Forelimb muscle (tissue), 1 donor: ENCODE measurements around the gene ACBD5. TPM values are rescaled to one million over a fixed set of nuclear protein-coding genes. Genes with fewer than 3 reads are reported as not detected.
"Not testable (repeated sequence)": the region's sequence is repeated elsewhere in the genome, so short reads cannot be mapped to it uniquely, and the experiment has no call there.

Experiments used
- DNase-seq: peaks from one replicate; pipeline ENCODE4 v3.0.0-alpha.2; 2013; ENCODE audit warnings: low read depth
- polyA plus RNA-seq: library from polyadenylated mRNA; unstranded; fragments of 120-200 nt; gene quantifications from one replicate; pipeline ENCODE4 v1.2.1, GENCODE V29; 2013; ENCODE audit not compliant: insufficient read length

Gene ACBD5, protein sequence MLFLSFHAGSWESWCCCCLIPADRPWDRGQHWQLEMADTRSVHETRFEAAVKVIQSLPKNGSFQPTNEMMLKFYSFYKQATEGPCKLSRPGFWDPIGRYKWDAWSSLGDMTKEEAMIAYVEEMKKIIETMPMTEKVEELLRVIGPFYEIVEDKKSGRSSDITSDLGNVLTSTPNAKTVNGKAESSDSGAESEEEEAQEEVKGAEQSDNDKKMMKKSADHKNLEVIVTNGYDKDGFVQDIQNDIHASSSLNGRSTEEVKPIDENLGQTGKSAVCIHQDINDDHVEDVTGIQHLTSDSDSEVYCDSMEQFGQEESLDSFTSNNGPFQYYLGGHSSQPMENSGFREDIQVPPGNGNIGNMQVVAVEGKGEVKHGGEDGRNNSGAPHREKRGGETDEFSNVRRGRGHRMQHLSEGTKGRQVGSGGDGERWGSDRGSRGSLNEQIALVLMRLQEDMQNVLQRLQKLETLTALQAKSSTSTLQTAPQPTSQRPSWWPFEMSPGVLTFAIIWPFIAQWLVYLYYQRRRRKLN
- 22.1 TPM for polyA plus RNA-seq

DNA sequence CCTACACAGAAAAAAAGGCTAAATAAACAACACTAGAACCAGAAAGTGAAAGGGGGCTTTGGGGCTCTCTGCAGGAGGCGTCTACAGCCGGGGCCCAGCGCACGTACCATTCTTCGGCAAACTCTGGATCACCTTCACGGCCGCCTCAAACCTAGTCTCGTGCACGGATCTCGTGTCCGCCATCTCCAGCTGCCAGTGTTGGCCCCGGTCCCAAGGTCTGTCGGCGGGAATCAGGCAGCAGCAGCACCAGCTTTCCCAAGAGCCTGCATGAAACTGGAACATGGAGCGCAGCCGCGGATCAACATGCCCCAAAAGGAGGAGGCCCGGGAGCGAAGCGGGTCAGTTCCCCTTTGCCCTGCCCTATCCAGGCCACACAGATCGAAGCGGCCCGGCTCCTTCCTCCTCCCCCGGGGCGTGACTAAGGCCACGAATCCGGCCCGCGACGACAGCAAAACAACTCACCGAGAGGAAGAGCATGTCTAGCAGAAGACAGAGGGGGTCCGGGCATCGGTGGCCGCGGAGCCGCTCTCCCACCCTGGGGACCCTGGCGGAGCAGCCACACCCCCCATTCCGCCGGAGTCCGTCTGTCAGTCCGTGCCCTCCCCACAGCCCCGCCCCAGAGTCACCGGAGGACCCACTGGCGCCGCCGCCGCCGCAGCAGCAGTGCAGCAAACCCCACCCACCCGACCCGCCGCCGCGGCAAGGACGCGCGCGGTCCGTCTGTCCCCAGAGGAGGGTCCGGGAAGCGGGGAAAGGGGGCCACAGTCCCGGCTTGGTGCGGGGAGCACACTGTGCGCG is at the start of gene ACBD5:
Gene ACBD5, minus strand, starts transcription at position 586 of the 798 bp plus-strand sequence. Its CDS starts 109 bp downstream, at position 477.
- no peak for DNase-seq

DNA sequence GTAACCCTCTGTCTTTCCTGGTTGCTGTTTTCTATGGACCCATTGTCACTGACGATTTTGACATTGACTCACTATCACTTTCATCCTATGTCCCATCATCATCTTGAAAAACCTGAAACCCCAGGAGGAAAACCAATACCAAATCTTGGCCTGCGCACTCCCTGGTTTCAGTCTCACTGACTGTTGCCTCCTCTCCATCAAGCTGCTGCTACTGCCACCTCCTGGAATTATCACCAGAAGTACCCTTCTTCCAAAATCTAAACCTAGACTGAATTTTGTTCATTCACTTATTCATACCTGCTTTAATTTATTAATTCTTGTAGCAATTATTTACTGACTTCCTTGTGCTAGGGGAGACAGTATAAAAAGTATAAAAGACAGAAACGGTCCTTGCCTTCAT is 44.5 kb upstream of the ACBD5 start:
- no peak for DNase-seq

DNA sequence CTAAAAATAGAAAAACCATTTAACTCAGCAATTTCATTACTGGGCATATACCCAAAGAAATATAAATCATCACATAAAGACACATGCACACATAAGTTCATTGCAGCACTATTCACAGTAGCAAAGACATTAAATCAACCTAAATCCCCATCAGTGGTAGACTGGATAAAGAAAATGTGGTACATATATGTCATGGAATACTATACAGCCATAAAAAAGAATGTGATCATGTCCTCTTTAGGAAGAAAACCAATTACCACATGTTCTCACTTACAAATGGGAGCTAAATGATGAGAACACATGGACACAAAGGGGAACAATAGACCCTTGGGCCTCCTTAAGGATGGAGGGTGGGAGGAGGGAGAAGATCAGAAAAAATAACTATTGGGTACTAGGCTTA is 36.0 kb upstream of the ACBD5 start:
- DNase-seq = no peak

DNA sequence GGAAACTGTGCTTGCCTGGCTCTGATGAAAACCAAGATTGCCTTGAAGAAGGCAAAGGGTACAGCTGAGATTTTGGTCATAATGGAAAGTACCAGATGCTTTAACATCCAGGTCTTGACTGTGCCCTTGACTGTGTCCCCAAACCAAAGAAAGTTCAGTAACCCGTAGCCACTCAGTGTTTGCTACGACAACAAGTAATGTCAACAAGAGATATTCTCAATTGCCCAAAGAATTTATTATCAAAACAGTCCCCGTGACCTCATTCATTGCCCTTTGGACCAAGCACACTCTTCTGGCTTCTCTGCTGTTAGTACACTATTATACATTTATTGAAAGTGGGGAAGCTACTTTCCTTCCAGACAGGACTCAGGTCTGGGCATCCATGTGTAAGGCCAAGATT is 25.4 kb upstream of the ACBD5 start:
- not testable (repeated sequence) for DNase-seq

DNA sequence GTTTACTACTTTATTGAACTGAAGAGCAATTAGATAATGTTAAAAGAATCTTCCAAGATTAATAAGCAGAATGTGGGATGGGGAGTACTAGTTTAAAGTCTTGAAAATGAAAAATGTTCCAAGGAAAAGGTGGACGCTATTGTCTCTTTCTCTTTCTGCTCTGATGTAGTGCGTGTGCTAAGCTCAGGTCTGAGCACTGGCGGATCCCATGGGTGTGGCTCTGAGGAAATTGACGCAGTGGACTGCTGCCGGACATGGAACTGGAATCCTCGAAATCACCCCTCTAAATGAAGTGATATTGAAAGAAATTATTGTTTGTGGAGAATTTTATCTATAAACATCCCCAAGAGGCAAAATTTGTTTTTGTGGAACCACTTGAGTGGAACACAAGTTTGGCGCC is 22.2 kb upstream of the ACBD5 start:
- DNase-seq = not testable (repeated sequence)

DNA sequence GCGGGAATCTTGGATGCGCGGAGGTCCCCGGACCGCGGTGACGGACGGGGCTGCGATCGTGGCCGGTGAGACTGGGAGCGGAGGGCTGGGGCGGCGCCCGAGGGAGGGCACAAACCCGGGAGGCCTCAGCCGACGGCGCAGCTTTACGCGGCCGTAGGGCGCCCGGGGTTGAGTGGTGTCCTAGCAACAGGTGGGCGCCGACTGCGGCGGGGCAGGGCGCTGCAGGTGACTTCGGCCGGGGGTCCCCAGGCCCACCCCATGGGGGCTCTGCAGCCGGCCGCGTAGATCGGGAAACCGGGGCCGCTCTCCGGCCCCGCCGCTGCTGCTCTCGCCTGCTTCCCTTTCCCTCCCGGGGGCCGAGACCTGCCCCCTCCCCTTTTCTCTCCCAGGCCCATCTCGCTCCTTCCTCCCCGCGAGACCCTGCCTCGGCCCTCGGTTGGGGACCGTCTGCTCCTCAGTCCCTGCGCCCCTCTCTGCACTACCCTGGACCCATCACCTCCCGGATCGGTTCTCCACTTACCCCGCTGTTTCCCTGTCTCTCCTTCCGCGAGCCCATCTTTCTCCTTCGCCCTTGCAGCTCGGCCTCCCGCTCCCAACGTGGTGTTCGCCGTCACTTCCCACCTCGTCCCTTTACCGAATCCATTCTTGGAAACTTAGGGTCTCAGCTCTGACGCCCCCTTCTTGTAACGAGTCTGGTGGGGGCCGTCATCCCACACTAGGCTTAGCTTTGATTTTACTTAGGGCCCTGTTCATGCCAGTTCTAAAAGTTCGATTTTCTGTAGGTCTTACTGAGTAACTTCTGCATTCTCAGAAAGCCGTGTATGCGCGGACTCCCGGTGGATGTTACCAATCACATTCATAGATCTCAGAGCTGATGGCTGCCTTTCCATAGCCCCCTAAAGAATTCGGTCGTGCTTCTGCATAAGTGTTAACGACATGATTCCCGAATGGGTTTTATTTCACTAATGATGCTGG is 18.5 kb upstream of the ACBD5 start:
- DNase-seq = no peak

DNA sequence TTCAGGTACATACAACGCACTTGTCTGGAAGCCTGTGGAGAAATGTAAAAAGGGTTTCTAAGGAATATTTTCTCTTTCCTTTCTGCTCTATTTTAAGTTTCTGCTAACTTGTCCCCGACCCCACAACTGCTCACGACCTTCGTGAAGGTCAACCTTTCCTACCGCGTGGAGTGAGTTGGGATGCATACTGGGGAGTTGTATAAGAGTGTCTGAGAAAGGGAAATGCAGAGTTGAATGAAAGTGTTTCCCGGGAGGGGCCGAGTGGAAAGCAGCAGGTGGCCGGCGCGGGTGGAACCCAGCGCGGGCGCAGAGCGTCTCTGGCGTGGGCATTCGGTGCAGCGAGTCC is 17.9 kb upstream of the ACBD5 start:
- DNase-seq = no peak

DNA sequence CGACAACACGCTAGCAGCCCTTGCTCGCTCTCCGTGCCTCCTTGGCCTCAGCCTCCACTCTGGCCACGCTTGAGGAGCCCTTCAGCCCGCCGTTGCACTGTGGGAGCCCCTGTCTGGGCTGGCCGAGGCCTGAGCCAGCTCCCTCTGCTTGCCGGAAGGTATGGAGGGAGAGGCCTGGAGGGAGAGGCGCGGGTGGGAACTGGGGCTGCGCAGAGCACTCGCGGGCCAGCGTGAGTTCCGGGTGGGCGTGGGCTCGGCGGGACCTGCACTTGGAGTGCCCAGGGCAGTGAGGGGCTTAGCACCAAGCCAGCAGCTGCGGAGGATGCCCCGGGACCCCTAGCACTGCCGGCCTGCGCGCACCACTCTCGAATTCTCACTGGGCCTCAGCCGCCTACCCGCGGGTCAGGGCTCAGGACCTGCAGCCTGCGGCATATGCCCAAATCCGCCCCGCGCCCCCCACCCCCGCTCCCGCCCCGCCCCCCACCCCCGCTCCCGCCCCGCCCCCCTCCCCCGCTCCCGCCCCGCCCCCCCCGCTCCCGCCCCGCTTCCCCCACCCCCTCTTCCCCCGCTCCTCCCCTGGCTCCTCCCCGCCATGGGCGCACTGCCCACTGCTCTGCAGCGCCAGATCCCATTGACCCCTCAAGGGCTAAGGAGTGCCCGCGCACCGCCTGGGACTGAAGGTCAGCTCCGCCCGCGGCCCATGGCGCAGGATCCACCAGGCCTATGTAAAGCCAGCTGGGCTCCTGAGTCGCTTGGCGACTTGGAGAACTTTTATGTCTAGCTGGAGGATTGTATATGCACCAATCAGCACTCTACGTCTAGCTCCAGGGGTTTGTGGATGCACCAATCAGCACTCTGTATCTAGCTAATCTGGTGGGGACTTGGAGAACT is 15.9 kb upstream of the ACBD5 start:
- DNase-seq = no peak

DNA sequence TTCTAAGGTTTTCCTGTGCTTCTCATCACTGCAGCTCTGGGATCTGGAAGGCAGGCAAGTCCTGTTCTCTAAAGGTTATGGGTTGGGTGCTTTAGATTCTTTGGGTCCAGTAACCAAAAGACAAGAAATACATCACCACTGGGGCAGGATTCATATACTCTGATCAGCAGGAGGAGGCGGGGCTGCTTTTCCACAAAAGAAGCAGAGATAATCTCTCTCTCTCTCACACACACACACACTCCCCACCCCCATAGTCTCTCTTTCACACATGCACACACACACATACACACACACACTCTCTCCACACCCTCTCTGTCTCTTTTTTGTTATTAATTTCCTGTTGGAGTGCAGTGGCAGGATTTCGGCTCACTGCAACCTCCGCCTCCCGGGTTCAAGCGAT is 13.0 kb upstream of the ACBD5 start:
- no peak for DNase-seq

DNA sequence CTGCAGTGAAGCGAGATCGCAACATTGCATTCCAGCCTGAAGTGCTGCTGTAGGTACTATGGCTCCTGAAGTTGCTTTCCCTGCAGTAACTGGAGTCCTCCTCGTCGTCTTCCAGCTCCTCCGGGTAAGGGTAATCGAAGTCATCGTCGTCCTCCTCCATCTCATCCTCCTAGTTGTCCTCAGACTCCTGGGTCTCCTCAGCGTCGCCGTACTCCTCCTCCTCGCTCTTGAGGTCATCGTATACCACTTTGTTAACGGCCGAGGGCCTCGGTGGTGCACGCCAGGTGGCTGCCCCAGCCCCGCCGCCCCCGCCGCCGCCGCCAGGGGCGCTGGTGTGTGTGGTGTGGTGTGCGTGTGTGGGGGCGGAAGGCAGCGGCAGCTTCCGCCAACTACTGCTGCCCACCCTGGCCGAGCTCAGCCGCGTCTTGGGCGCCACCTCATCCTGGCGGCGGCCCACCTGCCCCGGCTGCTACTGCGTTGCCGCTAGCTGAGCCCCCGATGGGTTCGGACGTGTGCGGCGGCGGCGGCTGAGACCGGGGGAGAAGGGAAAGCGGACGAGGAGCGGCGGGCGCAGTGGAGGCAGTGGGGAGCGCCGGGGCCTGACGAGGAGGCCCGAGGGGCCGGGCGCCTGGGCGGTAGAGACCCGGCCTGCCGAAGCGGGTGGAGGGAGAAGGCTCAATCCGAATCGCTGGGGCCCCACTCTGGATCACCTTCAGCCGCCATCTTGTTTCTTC is 11.8 kb upstream of the ACBD5 start:
- no peak for DNase-seq

DNA sequence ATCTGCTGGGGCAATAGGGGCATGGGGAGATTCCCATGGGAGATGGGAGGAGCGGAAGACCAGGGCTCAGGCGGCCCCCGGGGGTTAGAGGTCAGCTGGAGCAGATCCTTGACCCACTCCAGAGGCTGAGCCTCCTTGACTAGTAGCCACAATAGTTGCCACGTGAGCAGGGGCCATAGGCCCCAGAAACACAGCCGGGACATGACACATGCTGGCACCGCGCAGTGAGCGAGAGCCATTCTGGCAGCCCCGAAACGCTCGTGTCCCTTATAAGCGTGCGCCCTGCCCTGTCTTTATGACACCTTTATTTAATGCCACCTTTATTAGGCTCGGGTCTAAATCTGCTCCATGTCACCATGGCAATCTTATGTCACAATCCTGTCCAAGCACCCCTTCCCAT is 11.0 kb upstream of the ACBD5 start:
- DNase-seq = no peak

DNA sequence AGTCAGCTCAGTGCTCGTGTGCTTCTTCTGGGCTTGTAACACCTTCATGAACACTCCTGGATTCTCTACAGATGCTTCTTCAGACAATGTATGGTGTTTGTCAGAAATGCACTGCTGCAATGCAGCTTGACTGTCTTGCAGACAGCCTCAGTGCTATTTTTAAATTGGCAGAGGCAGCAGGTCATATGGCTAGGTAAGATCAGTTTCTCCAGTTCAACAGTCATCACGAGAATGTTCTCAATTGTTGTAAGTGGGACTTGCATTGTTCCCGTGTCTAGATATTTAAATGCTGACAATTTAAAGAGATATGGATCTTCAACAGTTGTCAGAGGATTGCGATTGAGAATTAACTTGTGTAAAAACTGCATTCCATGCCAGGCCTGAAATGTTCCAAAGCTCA is 7.6 kb upstream of the ACBD5 start:
- no peak for DNase-seq

DNA sequence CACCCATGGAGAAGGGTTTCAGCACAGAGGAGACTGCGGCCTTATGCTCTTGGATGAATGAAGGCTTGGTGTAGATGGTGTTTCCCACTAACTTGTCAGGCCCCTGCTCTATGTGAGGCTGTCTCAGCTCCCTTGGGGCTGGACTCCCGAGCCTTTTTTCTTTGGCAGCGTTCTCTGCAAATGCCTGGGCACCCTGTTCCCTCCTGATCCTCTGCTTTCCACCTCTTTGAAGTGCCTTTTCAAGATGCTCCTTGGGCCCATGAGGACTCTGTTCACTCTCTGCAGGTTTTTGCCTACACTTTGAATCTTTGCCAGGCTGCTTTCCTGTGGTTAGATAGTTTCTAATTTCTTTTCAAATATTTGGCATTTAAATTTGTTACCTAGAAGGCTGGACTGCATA is 6.8 kb upstream of the ACBD5 start:
- no peak for DNase-seq

DNA sequence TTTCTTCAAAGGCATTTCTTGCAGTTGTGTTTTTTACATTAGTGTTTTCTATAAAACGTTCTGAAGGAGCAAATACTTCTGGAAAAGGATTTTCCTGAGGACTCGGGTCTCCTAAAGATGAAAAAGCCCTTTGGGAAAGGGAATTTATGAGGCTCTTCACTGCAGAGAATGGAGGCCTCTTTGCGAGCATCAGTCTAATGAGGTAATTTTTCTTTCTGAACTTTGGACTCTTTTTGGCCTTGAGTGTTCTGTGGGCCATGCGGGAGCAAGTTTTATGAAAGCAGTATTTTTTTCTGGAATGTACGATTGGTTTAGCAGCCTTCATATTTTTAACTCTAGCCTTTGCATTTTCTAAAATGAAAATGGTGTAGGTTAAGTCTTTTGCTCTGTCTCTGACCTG is 6.4 kb upstream of the ACBD5 start:
- no peak for DNase-seq

DNA sequence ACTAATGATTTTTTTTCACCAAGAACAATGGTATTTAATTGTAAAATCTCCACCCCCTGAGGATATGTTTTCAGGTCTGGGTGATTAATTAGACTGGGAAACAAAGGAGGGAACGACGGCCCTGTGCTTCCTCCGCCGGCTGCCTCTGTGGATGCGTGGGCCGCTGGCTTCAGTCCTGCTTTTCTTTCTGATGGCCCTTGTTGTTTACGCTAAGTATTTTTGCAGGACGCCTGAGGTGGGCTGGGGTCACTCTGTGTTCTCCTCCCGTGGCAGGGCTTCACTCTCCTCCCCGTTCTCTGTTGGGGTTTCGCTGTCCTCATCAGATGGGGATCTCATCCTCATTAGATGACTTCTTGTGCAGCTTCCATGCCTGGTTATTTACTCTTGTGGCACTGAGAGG is 5.2 kb upstream of the ACBD5 start:
- DNase-seq = no peak

DNA sequence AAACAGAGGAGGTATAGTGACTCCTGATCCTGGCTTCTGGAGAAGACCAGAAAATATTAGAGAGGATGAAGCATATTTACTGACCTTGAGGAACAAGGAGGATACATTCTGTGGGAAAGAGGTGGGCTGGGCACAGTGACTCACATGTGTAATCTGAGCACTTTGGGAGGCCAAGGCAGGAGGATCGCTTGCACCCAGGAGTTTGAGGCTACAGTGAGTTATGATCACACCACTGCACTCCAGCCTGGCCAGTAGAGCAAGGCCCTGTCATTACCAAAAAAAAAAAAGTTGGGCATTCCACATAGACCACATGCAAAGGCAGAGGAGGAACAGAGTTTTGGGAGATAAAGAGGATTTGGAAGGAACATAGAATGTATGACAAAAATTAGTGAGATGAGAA is 4.4 kb upstream of the ACBD5 start:
- no peak for DNase-seq

DNA sequence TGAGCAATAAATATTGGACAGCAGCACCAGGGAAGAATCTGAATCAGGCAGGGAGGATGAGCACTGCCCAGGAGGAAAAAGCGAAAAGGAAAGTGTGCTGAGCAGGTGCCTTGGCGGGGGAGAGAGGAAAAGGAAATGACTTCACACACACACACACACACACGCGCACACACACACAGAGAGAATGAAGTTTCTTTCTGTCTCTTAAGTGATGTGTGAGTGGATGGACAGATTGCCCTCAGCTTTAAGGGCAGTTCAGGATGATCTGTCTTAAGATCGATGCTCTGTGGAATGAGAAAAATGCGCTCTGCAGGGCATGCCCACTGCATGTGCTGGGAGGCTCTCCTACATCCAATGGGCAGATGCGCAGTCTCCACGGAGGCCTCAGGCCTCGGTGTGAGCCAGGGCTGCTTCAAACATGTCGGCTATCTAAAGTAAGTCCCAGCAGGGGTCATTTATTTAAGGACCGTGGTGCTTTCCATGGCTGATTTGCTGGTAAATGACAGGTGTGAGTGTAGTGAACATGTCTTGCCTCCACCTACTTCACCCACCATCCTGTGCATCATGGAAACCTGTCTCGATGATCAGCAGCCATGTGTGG is 2.5 kb upstream of the ACBD5 start:
- peak; percentile 44 for DNase-seq

DNA sequence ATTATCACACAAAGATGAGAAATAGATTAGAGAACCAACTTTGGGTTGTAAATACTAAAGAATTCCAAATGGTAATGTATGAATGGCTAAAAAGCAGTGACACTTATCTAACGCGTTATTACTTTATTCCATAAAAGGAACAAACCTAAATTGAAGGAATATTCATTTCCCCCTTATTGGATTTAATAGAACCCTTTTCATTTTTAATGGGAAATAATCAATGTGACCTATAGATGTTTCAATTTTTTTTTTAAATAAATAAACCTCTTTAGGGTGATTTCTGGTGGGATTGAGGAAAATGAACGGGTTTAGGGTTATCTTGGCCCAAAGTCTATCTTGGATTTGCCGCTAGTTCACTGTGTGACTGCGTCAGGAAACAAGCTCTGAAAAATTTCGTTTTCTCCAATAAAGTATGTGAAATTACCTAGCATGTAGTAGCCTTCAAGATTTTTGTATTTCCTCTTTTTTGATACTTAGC is 1.9 kb upstream of the ACBD5 start:
- no peak for DNase-seq
